ENCODE measurements around the gene MRPL53.
A peak's percentile ranks its signal among the peaks of the same experiment; 100 is the strongest.

The MRPL53 gene

DNA sequence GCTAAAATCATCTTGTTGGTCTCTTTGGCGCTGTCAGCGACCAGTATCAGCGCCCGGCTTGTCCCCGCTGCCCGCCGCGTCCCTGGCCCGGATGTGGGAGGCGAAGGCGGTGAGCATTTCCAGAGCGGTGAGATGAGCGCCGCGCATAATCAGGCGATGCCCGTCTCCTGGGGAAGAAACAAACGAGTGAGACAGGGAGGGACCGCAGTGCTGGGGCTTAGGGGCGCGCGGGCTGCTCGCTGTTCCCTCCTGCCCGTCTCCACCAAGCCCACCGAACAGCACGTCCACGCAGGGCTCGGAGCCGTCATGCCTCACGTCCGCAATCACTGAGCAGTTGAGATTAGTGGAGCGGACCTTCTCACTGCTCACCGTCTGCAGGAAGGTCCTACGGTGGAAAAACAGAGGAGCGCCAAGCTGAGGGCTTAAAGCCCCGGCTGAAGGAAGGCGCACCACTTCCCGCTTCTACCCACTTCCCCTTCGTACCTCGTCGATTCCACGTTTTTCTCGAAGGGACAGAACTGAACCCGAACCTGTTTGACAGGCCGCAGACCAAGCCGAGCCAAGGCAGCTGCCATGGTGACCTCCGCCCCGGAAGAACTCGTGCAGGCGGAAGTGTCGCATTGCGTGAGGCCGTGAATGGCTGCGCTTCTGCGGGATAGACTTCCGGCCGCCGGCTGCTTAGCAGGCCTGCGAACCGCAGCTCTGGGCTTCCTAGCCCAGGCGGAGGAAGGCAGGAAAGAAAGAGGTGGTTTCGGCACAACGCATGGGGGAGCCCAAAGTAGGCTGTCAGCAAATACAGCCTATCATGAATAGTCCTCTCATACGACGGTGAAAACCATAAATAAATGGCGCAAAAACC lies at the start of gene MRPL53:
MRPL53 (minus strand) TSS at position 595 of the 859 bp plus-strand sequence; CDS start at position 575, 20 bp downstream.
- DNase-seq, result peak; percentile 94

DNA sequence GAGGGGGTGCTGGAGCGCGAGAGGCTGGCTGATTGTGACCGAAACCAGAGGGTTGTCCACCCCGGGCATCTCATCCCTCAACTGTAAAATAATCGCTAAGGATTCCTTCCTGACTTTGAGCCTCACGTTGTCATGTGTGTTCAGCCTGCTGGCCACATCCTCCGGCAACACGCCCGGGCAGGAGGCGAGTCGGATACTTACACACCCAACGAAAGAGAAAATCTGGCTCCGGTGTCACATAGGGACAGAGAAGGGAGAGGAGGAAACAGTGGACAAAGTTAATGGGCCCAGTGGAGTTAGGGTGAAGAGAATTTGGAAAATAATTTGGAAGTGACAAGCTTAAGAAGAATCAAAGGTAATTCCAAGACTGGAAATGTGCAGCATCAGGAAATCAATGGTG lies 44.2 kb upstream of the MRPL53 start:
- no peak for DNase-seq

DNA sequence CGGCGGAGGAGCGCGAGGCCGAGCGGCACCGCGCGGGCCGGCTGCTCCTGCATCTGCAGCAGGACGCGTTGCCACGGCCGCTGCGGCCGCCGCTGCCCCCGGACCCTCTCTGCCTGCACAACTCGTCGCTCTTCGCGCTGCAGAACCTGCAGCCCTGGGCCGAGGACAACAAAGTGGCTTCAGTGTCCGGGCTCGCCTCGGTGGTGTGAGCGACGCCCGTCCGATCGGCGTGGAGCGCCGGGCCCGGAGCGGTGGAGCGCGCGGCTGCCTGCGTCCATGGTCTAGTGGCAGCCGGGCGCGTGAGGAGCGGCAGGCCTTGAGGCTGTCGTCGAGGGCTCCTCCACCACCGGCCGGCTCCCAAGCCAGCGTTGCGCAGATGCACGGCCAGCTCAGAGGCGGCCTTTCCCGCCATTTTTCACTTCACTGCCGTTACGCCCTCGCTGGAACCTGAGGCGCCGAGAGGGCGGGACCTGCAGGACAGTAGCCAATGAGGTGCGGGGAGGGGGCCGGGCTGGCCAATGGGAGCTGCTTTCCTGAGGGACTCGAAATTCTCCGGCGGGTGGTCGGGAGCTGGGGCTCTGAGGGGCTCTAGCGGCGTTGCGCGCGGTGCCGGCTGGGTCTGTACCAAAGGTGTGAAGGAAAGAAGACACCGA lies 43.6 kb upstream of the MRPL53 start:
- no peak for DNase-seq

DNA sequence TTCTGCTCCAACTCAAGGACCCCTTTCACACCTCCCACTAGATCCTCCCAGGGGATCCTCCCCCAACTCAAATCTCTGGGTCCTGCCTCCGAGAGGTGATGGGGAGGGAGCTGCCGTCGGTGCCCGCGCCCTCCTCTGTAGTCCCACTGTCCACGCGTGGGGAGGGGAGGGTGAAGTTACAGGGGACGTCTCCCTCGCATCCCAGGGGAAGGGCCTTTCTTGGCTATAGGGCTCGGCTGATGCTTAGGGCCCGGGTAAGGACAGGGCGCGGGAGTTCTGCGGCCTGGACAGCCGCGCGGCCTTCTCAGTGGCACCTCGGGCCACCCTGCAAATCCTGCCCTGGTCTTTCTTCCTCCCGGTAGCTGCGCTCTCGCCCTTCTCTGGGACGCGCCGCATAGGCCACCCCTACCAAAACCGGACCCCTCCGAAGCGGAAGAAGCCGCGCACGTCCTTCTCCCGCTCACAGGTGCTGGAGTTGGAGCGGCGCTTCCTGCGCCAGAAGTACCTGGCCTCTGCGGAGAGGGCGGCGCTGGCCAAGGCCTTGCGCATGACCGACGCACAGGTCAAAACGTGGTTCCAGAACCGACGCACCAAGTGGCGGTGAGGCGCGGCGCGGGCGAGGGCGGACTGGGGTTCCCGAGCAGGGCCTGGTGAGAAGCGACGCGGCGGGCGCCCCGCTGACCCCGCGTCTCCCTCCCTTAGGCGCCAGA lies 42.9 kb upstream of the MRPL53 start:
- no peak for DNase-seq

- peak; percentile 81 for DNase-seq
Observed at GRCh38 chr2:74514368-74515270, 42.1 kb upstream of the MRPL53 start, which contains the start of gene TLX2. TLX2 (plus strand) TSS chr2:74514450; CDS start chr2:74514807, 357 bp downstream.

DNA sequence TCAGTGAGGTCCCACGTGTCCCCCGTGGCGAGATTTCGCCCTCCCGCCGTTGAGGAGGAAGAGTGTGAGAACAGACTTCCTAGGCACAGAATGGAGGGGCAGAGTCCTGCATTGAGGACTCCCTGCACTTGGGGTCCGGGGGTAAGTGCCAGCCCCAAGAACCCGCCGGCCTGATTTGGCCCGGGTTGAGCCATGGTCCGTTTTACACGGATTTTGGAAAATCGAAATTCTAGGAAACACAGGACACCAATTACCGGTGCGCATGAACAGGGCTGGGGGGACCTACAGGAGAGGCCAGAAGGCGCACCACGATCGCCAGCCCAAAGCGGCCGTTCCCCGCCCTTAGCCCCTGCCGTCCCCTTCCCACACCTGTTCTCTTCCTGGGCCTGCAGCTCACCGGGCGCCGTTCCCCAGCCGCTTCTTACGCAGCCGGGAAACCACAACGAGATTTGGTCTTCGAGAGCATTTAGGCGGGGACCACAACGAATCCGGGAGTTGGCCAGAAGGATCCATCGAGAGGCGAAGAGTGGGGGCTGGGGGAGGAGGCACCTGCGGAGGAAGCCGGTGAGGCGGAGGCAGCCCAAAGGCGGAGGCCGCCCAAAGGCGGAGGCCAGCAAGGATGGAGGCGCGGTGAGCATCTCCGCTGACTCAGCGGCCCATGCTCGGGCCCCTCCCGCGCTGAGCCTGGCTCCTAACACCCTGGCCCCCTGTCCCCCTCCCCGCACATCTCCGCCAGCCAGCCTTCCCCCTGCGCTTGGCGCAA lies 41.3 kb upstream of the MRPL53 start:
- peak; percentile 78 for DNase-seq

GRCh38 chr2:74512744-74513604 lies 40.5 kb upstream of the MRPL53 start:
- DNase-seq, result peak; percentile 31

GRCh38 chr2:74511104-74511989 lies 38.9 kb upstream of the MRPL53 start:
- DNase-seq, result no peak

DNA sequence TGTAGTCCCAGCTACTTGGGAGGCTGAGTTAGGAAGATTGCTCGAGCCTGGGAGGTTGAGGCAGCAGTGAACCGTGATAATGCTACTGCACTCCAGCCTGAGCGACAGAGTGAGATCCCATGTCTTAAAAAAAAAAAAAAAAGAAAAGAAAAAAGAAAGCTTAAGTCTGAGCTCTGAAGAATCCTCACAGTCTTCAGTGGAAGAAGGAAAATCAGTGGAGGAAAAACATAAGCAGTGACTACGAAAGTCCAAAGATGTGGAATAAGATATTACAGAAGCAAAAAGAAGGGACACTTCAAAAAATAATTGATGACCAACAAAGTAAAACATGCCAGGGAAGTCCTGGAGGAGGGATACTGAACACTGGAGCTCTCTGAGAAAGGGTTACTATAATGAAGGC lies 37.8 kb upstream of the MRPL53 start:
- DNase-seq, result no peak

DNA sequence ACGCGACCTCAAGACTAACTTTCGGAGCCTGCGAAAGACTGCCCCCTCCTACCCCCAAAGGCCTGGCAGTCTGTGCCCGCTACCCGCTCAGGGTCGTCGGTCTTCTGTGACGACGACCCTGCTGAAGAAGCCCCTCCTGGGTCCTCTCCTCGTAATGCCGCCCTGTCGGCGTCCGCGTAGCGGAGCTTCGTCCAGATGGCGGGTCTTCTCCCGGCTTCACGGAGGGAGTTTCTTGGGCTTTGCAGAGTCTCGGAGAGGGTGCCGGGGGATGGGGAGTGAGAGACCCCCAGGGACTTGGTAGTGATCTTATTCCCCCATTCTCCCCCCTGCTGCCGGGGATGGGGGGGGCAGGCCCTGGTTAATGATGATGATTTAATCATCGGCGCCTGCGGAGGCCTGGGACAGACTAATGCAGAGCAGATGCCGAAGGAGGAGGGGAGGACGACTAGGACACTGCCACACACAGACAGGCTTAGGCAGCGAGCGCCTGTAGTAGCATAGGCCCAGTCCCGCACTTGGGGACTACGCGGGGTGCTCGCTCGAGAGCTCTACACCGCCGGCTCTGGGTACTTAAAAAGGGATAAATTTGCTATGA lies 35.5 kb upstream of the MRPL53 start:
- peak; percentile 83 for DNase-seq

- DNase-seq, result peak; percentile 100
Observed at GRCh38 chr2:74507145-74507925, 34.9 kb upstream of the MRPL53 start, which contains the start of gene PCGF1. PCGF1 (minus strand) TSS chr2:74507695; CDS start chr2:74507668, 27 bp downstream.

- no peak for DNase-seq
Observed at GRCh38 chr2:74505448-74506246, 33.2 kb upstream of the MRPL53 start.

DNA sequence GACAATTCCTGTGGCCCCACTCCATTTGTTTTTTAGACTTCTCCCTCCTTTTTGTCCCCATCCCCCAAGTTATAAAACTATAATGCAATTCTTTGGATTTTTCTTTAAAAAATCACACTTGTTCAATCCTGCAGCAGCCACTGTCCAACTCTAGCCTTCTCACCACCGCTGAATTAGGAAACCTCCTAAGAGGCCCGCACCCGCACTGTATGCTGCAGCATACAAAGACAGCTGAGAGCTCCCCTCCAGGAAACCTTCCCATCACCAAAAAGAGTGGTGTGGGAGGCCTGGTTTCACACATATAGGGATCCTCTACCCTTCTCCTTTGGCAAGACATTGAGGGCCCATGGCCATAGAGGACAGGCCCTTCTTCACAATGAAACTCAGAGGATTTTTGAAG lies 32.1 kb upstream of the MRPL53 start:
- DNase-seq, result no peak

DNA sequence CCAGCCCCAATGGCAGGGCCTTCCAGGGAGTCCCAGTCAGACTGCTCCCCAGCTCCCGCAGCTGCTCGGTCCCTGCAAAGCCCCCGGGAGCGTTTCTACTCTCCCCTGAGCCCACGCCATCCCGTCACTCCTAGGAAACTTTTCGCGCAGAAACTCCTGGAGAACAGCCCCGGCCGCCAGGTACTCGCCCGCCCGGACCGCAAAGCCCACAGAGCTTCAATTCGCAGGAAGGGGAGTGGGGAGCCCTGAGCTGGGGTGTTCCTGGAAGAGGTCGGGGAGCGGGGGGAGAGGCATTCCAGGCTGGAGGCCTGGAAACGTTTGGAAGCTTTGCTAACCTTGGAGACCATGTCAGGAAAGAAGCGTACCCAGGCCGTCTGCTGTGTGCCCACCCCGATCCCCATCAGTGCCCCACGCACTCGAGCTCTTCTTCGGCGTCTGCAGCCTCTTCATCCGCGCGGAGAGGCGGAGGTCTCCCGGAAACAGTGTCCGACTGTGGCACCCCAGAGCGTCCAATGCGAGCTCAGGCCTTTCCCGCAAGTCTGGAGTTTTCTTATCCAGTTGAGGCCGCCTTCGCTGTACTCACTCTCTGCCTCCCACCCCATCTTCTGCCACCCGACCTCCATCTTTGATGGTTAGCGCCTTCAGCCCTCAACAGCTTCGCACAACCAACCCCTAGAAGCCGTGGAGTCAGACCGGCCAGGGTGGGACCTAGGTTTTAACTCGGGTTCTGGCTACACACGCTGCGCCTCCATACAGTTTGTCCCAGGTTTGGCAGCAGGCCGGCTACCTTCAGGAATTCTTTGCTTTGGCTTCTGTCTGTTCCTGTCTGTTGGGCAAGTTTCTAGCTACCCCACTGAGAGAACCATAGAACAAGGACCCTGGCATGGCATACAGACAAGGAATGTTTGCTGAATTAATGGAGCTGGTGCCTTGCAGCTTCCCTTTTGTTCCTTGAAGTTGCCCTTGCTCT lies 31.3 kb upstream of the MRPL53 start:
- DNase-seq, result peak; percentile 41

DNA sequence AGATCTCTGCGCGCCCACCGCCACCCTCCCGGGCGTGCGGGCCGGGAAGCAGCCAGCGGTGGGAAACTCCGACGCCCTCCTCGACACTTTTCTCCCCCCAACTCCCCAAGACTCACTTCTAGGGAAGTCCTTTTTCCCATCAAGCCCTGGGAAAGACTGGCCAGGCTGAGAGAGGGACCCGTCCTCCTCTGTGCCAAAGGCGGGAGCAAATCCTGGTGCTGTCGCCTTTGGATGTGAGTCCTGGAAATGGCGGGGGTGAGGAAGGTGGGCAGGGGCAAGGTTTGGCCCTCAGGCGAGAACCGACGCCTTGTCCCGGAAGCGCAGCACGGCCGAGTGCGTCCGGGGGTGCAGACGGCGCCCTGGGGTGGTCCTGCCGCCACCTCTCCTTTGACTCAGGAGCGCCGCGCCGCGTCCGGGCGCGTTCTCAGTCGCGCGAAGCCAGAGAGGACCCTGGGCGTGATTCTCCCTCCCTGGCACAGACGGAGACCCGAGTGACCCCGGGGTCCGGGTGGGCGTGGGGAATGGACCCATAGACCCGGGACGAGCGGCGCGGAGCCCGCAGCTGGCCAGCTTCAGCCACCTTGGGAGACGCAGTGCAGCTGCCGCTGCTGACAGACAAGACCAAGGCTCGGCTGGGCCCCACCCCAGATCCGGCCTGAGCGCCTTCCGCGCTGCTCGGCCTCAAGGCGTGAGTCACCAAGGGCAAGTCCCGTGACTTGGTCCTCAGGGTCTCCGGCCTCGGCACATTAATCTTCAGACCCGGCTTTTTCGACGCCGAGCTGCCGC lies 30.4 kb upstream of the MRPL53 start:
- peak; percentile 58 for DNase-seq
